ENCODE data around the gene COL11A1.

The COL11A1 gene

GRCh38 chr1:102970496-102971078 is 137.7 kb downstream of the COL11A1 start:
- Histone ChIP-seq H3K4me2 (ENCODE audit: low read length) (no peak overlapping the region), H3K4me3 (ENCODE audit: low read length) (no peak overlapping the region), H4K20me1 (ENCODE audit: insufficient read depth, low read length) (no peaks in the 10 kb centered on the region), H3K4me1 (ENCODE audit: low read length) (no peaks in the 10 kb centered on the region), H3K79me2 (ENCODE audit: low read length) (no peaks in the 10 kb centered on the region), H3K9ac (ENCODE audit: low read length) (no peak overlapping the region), H3K27me3 (ENCODE audit: low read depth, low read length) (no peaks in the 10 kb centered on the region), H3K36me3 (replicated peaks; ENCODE audit: low read depth, low read length) (no peaks in the 10 kb centered on the region), H3K9me3 (ENCODE audit: insufficient read depth, low read length) (no peaks in the 10 kb centered on the region), H3K27ac (ENCODE audit: low read length) (no peak overlapping the region), H2AFZ (ENCODE audit: low read depth, low read length) (no peak overlapping the region)
- TF ChIP-seq, protein P1, sequence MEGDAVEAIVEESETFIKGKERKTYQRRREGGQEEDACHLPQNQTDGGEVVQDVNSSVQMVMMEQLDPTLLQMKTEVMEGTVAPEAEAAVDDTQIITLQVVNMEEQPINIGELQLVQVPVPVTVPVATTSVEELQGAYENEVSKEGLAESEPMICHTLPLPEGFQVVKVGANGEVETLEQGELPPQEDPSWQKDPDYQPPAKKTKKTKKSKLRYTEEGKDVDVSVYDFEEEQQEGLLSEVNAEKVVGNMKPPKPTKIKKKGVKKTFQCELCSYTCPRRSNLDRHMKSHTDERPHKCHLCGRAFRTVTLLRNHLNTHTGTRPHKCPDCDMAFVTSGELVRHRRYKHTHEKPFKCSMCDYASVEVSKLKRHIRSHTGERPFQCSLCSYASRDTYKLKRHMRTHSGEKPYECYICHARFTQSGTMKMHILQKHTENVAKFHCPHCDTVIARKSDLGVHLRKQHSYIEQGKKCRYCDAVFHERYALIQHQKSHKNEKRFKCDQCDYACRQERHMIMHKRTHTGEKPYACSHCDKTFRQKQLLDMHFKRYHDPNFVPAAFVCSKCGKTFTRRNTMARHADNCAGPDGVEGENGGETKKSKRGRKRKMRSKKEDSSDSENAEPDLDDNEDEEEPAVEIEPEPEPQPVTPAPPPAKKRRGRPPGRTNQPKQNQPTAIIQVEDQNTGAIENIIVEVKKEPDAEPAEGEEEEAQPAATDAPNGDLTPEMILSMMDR (IDR thresholded peaks at IDR 0.05; ENCODE audit: low read depth, low read length): peak; percentile 61
- TF ChIP-seq EZH2phosphoT487 (IDR thresholded peaks at IDR 0.05; ENCODE audit: low read depth): no peak

DNA sequence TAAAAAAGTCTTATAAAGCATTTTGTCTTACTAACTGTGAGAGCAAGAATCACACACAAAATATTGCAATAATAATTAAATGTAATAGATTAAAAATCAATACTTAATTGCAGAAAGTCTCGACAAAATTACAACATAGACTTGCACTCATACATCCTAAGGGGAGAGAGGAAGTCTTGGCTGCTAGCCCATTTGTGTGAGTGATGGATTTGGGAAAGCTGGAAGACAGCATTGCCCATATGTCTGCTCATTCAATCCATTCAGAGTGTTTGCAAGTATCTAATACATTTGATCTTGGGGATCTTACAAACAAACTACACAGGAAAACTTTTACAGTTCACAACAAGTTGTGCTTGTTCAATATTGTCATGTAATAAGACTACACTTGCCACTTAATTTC is 140.5 kb downstream of the COL11A1 start:
- H3K4me2 ChIP-seq (ENCODE audit: low read length): no peak overlapping the region
- H3K36me3 ChIP-seq (replicated peaks; ENCODE audit: low read depth, low read length): no peaks in the 10 kb centered on the region
- H3K27ac ChIP-seq (ENCODE audit: low read length): no peak overlapping the region
- no peaks in the 10 kb centered on the region for H3K27me3 ChIP-seq (ENCODE audit: low read depth, low read length)
- no peaks in the 10 kb centered on the region for H3K4me1 ChIP-seq (ENCODE audit: low read length)
- no peak overlapping the region for H3K4me3 ChIP-seq (ENCODE audit: low read length)
- TF ChIP-seq EZH2phosphoT487 (IDR thresholded peaks at IDR 0.05; ENCODE audit: low read depth): no peak
- TF ChIP-seq, protein P1 (IDR thresholded peaks at IDR 0.05; ENCODE audit: low read depth, low read length): no peak
- no peak overlapping the region for H3K9ac ChIP-seq (ENCODE audit: low read length)
- no peaks in the 10 kb centered on the region for H4K20me1 ChIP-seq (ENCODE audit: insufficient read depth, low read length)
- H3K9me3 ChIP-seq (ENCODE audit: insufficient read depth, low read length): no peaks in the 10 kb centered on the region
- H3K79me2 ChIP-seq (ENCODE audit: low read length): no peaks in the 10 kb centered on the region
- no peak overlapping the region for H2AFZ ChIP-seq (ENCODE audit: low read depth, low read length)

DNA sequence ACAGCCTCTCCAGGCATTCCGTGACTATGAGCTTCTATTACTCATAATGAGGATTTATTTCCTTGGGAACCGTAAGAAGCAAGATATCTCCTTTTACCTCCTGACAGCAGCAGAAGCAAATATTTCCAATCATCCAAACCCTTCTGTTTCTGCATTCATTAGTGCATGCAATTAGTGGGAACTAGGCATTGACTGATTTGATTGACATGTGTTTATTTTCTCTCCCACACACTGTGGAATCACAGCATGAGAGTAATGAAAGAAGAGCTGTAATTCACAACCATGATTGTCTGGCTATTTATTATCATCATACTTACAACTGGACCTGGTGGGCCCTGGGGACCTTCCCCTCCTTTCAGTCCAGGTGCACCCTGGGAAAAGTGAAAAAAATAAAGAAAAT is 146.8 kb downstream of the COL11A1 start:
- H3K27me3 ChIP-seq (ENCODE audit: low read depth, low read length): no peaks in the 10 kb centered on the region
- H3K4me1 ChIP-seq (ENCODE audit: low read length): no peaks in the 10 kb centered on the region
- H3K9me3 ChIP-seq (ENCODE audit: insufficient read depth, low read length): no peaks in the 10 kb centered on the region
- no peak overlapping the region for H3K4me3 ChIP-seq (ENCODE audit: low read length)
- no peak overlapping the region for H3K27ac ChIP-seq (ENCODE audit: low read length)
- no peak for TF ChIP-seq EZH2phosphoT487 (IDR thresholded peaks at IDR 0.05; ENCODE audit: low read depth)
- TF ChIP-seq, protein P1 (IDR thresholded peaks at IDR 0.05; ENCODE audit: low read depth, low read length): no peak
- no peak overlapping the region for H2AFZ ChIP-seq (ENCODE audit: low read depth, low read length)
- no peak overlapping the region for H3K4me2 ChIP-seq (ENCODE audit: low read length)
- H3K9ac ChIP-seq (ENCODE audit: low read length): no peak overlapping the region
- no peaks in the 10 kb centered on the region for H3K36me3 ChIP-seq (replicated peaks; ENCODE audit: low read depth, low read length)
- H3K79me2 ChIP-seq (ENCODE audit: low read length): no peaks in the 10 kb centered on the region
- no peaks in the 10 kb centered on the region for H4K20me1 ChIP-seq (ENCODE audit: insufficient read depth, low read length)

DNA sequence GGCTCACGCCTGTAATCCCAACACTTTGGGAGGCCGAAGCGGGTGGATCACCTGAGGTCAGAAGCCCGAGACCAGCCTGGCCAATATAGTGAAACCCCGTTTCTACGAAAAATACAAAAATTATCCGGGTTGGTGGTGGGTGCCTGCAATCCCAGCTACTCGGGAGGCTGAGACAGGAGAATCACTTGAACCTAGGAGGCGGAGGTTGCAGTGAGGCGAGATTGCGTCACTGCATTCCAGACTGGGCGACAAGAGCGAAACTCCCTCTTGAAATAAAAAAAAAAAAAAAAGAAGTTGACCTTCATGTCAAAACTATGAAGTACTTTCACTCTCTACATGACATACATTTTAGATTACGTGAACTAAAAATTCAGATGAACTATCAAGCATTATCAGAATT is 153.7 kb downstream of the COL11A1 start:
- H3K9ac ChIP-seq (ENCODE audit: low read length): no peak overlapping the region
- H3K36me3 ChIP-seq (replicated peaks; ENCODE audit: low read depth, low read length): no peaks in the 10 kb centered on the region
- H2AFZ ChIP-seq (ENCODE audit: low read depth, low read length): no peak overlapping the region
- H3K4me3 ChIP-seq (ENCODE audit: low read length): no peak overlapping the region
- H3K79me2 ChIP-seq (ENCODE audit: low read length): no peaks in the 10 kb centered on the region
- H3K27me3 ChIP-seq (ENCODE audit: low read depth, low read length): no peaks in the 10 kb centered on the region
- no peaks in the 10 kb centered on the region for H3K4me1 ChIP-seq (ENCODE audit: low read length)
- TF ChIP-seq, protein P1 (IDR thresholded peaks at IDR 0.05; ENCODE audit: low read depth, low read length): no peak
- TF ChIP-seq EZH2phosphoT487 (IDR thresholded peaks at IDR 0.05; ENCODE audit: low read depth): no peak
- H4K20me1 ChIP-seq (ENCODE audit: insufficient read depth, low read length): no peaks in the 10 kb centered on the region
- H3K4me2 ChIP-seq (ENCODE audit: low read length): no peak overlapping the region
- H3K27ac ChIP-seq (ENCODE audit: low read length): no peak overlapping the region
- H3K9me3 ChIP-seq (ENCODE audit: insufficient read depth, low read length): no peaks in the 10 kb centered on the region
